ENCODE measurements around the gene FRMD6.

Gene FRMD6

DNA sequence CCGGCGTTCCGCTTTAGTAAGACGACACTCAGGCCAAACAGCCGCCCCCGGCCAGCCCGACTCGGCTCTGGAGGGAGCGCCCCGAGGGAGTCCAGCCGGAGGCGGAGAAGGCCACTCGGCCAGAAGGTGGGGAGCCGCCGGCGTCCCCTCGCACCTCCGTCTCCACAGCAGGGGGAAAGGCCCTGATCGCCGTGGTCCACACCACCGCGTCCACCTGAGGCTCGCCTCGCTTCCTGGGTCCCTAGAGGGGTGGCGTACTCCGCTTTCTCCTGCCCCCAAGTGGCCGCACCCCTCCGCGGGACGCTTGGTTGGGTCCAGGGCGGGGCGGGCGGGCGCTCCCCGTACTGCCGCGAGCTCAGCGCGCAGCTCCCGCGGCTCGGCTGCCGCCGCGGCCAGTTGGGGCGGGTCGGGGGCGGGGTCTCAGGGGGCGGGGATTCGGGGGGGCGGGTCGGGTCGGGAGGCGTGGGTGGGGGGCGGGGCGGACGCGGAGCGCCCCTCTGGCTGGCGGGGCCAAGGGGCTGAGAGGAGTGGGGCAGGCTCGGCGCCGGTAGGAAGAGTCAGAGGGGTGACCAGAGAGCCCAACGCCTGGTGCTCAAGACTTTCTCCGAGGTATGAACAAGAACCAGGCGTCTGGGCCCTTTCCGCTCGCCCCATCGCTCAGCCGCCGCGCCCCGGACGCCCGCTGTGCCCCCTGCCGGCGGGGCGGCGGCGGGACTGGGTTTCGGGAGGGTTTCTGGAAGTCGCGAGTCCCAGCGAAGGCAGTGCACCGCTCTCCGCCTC is at the start of gene FRMD6:
Gene FRMD6, plus strand, starts transcription at position 523 of the 780 bp plus-strand sequence. CDS start 37,927 bp downstream, outside the sequence.
- Histone ChIP-seq H3K4me3 (ENCODE audit: low read length) (peak within 1 kb of the TSS; percentile 79), H3K4me1 (ENCODE audit: insufficient read depth, low read length) (peaks cover 30% of the 10 kb centered on the region), H2AFZ (ENCODE audit: low read depth, low read length) (peak within 1 kb of the TSS; percentile 99), H3K27me3 (ENCODE audit: insufficient read depth, low read length) (no peaks in the 10 kb centered on the region), H3K9me3 (ENCODE audit: low read length) (no peaks in the 10 kb centered on the region), H3K36me3 (ENCODE audit: insufficient read depth, low read length) (no peaks in the 10 kb centered on the region)

DNA sequence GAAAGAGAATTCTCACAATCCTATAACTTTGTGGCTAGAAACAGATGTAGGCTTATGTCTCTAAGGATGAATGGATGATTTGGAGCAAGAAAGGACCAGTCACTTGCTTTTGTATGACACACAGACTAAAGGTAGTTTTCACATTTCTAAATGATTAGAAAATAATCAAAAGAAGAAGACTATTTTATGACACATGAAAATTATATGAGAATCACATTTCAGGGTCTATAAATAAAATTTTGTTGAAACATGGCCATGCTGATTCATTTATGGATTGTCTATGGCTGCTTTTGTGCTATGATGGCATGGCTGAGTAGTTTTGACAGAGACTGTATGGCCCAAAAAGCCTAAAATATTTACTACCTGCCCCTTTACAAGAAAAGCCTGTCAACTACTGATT is 49.4 kb upstream of the FRMD6 start:
- Histone ChIP-seq H2AFZ (ENCODE audit: low read depth, low read length) (no peak overlapping the region), H3K4me1 (ENCODE audit: insufficient read depth, low read length) (no peaks in the 10 kb centered on the region), H3K4me3 (ENCODE audit: low read length) (no peak overlapping the region), H3K36me3 (ENCODE audit: insufficient read depth, low read length) (no peaks in the 10 kb centered on the region), H3K27me3 (ENCODE audit: insufficient read depth, low read length) (no peaks in the 10 kb centered on the region), H3K9me3 (ENCODE audit: low read length) (no peaks in the 10 kb centered on the region)

DNA sequence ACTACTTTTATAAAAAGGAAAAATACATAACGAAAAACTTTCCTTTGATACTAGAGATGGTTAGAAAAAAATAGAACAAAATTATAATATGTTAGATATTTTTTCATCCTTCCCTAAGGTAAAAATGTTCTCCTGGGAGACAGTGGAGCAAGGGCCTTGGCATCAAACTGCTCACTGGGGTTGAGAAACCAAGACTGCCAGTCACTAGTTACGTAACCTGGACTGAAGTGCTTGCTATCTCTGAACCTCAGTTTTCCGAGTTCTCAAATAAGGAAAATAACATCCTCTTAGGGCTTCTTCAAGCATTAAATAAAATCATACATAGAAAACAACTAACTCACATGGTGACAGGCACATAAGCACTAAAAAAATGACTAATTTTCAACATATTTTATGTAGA is 48.2 kb upstream of the FRMD6 start:
- H3K36me3 ChIP-seq (ENCODE audit: insufficient read depth, low read length) = no peaks in the 10 kb centered on the region
- H3K4me3 ChIP-seq (ENCODE audit: low read length) = no peak overlapping the region
- H3K4me1 ChIP-seq (ENCODE audit: insufficient read depth, low read length) = no peaks in the 10 kb centered on the region
- no peaks in the 10 kb centered on the region for H3K9me3 ChIP-seq (ENCODE audit: low read length)
- no peaks in the 10 kb centered on the region for H3K27me3 ChIP-seq (ENCODE audit: insufficient read depth, low read length)
- no peak overlapping the region for H2AFZ ChIP-seq (ENCODE audit: low read depth, low read length)

DNA sequence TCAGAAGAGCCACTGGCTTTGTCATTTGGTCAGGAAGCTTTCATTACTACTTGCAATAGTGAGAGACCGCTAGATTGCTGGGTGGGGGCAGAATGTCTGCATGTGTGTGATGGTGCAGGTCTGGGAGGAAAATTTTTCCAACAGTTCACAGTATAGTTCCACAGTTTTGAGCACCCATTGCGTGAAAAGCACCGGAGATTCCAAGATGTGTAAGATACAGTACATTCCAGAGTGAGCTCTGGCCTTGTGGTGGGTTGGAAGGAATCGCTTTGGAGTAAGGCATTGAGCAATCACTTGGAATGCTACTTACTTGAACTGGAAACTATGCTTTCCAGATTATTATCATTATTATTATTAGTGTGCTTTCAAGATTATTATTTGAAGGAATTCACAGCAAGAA is 47.6 kb upstream of the FRMD6 start:
- no peaks in the 10 kb centered on the region for H3K9me3 ChIP-seq (ENCODE audit: low read length)
- no peak overlapping the region for H2AFZ ChIP-seq (ENCODE audit: low read depth, low read length)
- H3K4me1 ChIP-seq (ENCODE audit: insufficient read depth, low read length) = no peaks in the 10 kb centered on the region
- no peaks in the 10 kb centered on the region for H3K27me3 ChIP-seq (ENCODE audit: insufficient read depth, low read length)
- no peak overlapping the region for H3K4me3 ChIP-seq (ENCODE audit: low read length)
- no peaks in the 10 kb centered on the region for H3K36me3 ChIP-seq (ENCODE audit: insufficient read depth, low read length)

DNA sequence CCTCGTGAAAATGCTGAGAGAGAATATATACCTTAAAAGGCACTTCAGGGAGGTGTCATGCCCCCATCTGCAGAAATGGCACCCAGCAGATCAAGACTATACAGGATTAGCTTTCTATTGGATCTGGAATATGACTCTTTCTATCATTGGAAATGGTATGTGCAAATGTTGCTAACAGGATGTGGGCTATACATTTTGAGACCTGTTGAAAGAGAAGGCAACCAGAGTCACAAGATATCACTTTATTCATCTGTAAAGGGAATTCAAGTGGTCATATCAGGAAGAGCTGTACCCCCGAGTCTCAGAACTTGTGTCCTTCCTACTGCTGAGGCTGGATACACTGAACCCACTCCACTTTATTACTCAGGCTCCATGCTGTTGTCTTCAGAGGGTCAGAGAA is 46.1 kb upstream of the FRMD6 start:
- Histone ChIP-seq H3K4me3 (ENCODE audit: low read length) (no peak overlapping the region), H3K36me3 (ENCODE audit: insufficient read depth, low read length) (no peaks in the 10 kb centered on the region), H3K9me3 (ENCODE audit: low read length) (no peaks in the 10 kb centered on the region), H2AFZ (ENCODE audit: low read depth, low read length) (no peak overlapping the region), H3K27me3 (ENCODE audit: insufficient read depth, low read length) (no peaks in the 10 kb centered on the region), H3K4me1 (ENCODE audit: insufficient read depth, low read length) (no peaks in the 10 kb centered on the region)

DNA sequence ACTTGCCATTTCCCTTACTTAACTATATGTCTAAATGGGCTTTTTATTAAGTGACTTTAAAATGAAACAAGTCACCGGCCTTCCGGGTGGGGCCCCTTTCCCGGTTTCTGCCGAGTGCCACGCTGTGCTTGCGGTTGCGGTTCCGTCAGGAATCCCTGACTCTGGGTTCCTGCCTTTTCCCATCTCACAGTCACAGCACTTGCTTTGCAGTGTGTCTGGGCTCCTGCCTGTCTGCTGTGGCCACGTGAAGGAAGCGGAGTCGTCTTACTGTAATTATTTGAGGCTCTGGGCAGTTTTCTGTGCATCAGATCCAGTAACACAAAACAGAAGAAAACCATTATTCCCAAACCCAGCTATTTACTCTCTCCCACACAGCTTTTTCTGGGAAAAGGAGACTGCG is 44.0 kb upstream of the FRMD6 start:
- no peaks in the 10 kb centered on the region for H3K27me3 ChIP-seq (ENCODE audit: insufficient read depth, low read length)
- H3K9me3 ChIP-seq (ENCODE audit: low read length) = no peaks in the 10 kb centered on the region
- H3K4me1 ChIP-seq (ENCODE audit: insufficient read depth, low read length) = no peaks in the 10 kb centered on the region
- H3K36me3 ChIP-seq (ENCODE audit: insufficient read depth, low read length) = no peaks in the 10 kb centered on the region
- H3K4me3 ChIP-seq (ENCODE audit: low read length) = no peak overlapping the region
- H2AFZ ChIP-seq (ENCODE audit: low read depth, low read length) = no peak overlapping the region

DNA sequence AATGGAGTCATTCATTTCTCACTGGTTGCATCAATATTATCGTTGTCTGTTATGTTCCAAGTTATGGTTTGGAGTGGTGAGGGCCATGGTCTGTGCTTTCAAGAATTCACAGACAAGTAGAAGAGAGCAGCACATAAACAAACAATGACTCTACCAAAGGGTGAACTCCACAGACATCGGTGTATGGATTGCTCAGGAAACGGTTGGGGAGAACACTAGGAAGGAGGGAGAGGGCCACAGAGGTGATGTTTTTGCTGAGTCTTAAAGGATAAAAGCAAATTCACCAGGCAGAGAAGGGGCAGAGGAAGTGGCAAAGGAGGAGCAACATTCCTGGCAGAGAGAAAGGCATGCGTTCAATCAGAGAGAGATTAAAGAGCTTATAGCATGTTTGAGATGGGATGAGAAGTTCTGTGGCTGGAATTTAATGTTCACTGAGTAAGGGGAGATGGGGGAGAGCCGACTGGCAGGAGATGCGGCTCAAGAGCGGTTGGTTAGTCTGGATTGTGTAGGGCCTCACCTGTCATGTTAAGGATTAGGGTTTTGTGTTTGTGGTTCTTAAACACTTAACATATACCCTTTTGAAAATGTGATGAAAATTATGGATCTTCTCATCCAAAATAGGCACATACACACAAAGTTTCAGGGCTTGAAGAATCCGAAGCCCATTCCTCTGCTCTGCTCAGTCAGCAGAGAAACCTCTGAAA is 42.3 kb upstream of the FRMD6 start:
- H3K4me3 ChIP-seq (ENCODE audit: low read length) = no peak overlapping the region
- no peaks in the 10 kb centered on the region for H3K36me3 ChIP-seq (ENCODE audit: insufficient read depth, low read length)
- no peaks in the 10 kb centered on the region for H3K9me3 ChIP-seq (ENCODE audit: low read length)
- H3K4me1 ChIP-seq (ENCODE audit: insufficient read depth, low read length) = no peaks in the 10 kb centered on the region
- no peaks in the 10 kb centered on the region for H3K27me3 ChIP-seq (ENCODE audit: insufficient read depth, low read length)
- no peak overlapping the region for H2AFZ ChIP-seq (ENCODE audit: low read depth, low read length)

DNA sequence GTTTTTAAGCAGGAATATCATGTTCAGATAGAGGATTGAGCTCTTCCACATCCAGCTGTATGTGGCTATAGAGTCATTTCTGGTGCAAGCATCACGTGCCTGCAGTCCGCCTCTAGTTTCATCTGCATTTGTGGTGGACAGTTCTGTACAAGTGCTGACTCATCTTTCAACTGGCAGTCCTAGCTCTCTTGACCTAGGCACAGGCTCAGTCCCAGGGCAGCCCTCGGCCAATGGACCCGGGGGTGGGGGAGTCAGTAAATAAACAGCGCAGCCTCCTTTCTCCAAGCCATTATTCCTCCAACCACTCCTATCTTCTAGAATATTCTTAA is 41.8 kb upstream of the FRMD6 start:
- no peaks in the 10 kb centered on the region for H3K9me3 ChIP-seq (ENCODE audit: low read length)
- H3K27me3 ChIP-seq (ENCODE audit: insufficient read depth, low read length) = no peaks in the 10 kb centered on the region
- H3K4me1 ChIP-seq (ENCODE audit: insufficient read depth, low read length) = no peaks in the 10 kb centered on the region
- H3K4me3 ChIP-seq (ENCODE audit: low read length) = no peak overlapping the region
- no peaks in the 10 kb centered on the region for H3K36me3 ChIP-seq (ENCODE audit: insufficient read depth, low read length)
- no peak overlapping the region for H2AFZ ChIP-seq (ENCODE audit: low read depth, low read length)

DNA sequence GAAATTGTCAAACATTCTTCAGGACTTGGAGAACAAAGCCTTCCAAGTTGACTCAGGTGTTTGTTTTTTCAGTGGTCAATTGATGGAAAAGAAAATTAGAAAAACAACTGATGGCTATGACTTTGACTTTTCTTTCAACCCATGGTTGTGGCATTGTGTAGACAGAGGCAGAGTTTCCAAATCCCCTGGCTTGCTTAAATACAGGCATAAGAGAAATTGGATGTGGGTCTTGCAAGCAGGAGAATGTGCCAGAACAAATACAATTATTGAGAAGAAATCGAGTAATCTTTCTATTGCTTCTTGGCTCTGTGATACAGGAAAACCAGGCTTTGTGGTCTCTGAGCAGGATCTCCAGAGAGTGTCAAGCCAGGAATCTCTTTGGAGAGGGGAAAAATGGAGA is 40.9 kb upstream of the FRMD6 start:
- H3K4me3 ChIP-seq (ENCODE audit: low read length) = no peak overlapping the region
- no peaks in the 10 kb centered on the region for H3K36me3 ChIP-seq (ENCODE audit: insufficient read depth, low read length)
- no peaks in the 10 kb centered on the region for H3K4me1 ChIP-seq (ENCODE audit: insufficient read depth, low read length)
- no peak overlapping the region for H2AFZ ChIP-seq (ENCODE audit: low read depth, low read length)
- no peaks in the 10 kb centered on the region for H3K9me3 ChIP-seq (ENCODE audit: low read length)
- no peaks in the 10 kb centered on the region for H3K27me3 ChIP-seq (ENCODE audit: insufficient read depth, low read length)

DNA sequence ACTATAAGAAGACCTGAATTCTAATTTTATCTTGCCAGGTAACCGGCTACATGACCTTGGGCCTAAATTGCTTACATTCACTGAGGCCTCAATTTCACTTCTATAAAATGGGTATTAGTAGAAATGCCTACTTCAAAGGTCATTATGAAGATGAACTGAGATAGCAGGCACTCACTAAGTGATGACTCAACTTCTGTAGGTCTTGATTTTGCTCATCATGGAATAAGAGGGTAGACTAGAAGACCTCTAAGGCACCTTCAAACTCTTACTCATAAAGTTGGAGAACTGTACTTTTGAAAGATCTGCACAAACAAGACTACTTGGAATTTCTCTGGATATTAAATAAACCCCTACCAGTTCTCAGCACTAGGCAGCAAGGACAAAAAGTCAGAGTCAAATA is 39.3 kb upstream of the FRMD6 start:
- peaks cover 6% of the 10 kb centered on the region for H3K4me1 ChIP-seq (ENCODE audit: insufficient read depth, low read length)
- no peaks in the 10 kb centered on the region for H3K27me3 ChIP-seq (ENCODE audit: insufficient read depth, low read length)
- no peak overlapping the region for H3K4me3 ChIP-seq (ENCODE audit: low read length)
- no peaks in the 10 kb centered on the region for H3K36me3 ChIP-seq (ENCODE audit: insufficient read depth, low read length)
- no peak overlapping the region for H2AFZ ChIP-seq (ENCODE audit: low read depth, low read length)
- H3K9me3 ChIP-seq (ENCODE audit: low read length) = no peaks in the 10 kb centered on the region

DNA sequence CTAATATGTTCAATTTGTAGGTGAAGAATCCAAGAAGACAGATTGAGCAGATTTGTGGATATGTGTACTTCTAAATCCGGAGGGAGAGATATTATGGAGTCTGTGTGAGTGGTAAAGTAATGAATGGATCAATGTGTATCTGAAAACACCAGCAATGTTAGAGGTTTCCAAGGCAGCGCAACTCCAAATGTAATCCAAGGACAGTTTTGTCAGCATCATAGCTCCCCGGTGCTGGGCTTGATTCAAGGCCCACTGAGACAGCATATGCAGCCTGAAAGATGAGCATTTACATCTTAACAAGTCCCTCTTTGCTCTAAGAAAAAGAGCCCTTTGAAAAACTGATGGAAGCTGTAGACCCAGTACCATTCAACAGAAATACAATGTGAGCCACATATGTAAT is 38.3 kb upstream of the FRMD6 start:
- H3K9me3 ChIP-seq (ENCODE audit: low read length) = no peaks in the 10 kb centered on the region
- no peak overlapping the region for H2AFZ ChIP-seq (ENCODE audit: low read depth, low read length)
- no peaks in the 10 kb centered on the region for H3K27me3 ChIP-seq (ENCODE audit: insufficient read depth, low read length)
- no peak overlapping the region for H3K4me3 ChIP-seq (ENCODE audit: low read length)
- H3K36me3 ChIP-seq (ENCODE audit: insufficient read depth, low read length) = no peaks in the 10 kb centered on the region
- peaks cover 6% of the 10 kb centered on the region for H3K4me1 ChIP-seq (ENCODE audit: insufficient read depth, low read length)

DNA sequence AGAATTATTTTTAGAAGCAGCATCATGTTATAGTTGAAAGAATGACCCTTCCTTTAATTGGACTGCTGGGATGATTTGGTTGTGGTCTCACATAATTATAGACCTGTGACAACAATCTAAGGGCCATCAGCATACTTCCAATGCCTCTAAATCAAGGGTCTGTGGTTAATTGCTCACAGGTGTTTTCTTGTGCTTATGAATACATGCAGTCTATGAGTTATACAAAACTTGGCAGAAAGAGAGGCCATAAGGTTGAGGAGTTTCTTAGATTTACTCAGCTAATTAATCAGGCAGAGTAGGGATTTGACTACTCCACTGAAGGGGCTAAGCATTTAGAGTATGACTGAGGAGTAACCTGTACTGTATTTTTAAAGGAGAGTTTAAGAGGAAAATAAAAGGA is 37.0 kb upstream of the FRMD6 start:
- Histone ChIP-seq H3K4me1 (ENCODE audit: insufficient read depth, low read length) (peaks cover 6% of the 10 kb centered on the region), H3K9me3 (ENCODE audit: low read length) (no peaks in the 10 kb centered on the region), H3K36me3 (ENCODE audit: insufficient read depth, low read length) (no peaks in the 10 kb centered on the region), H3K27me3 (ENCODE audit: insufficient read depth, low read length) (no peaks in the 10 kb centered on the region), H2AFZ (ENCODE audit: low read depth, low read length) (no peak overlapping the region), H3K4me3 (ENCODE audit: low read length) (no peak overlapping the region)

DNA sequence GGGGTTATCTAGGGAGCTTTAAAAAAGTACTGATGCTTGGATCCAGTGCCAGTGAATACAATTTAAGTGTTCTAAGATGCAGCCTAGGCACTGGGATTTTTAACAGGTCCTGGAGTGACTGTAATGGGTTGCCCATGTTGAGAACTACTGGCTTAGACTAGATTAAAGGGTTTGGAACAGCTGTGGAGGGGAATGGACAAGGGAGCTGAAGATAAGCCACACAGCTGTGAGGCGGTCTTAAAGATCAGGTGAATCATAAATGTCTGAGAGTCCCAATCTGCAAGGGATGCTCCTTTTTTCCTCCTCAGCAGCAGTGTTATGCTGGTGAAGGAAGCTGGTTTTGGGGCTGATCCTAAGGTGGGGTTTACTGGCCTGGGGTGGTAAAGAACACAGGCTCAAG is 35.5 kb upstream of the FRMD6 start:
- H3K9me3 ChIP-seq (ENCODE audit: low read length) = no peaks in the 10 kb centered on the region
- H3K36me3 ChIP-seq (ENCODE audit: insufficient read depth, low read length) = no peaks in the 10 kb centered on the region
- H2AFZ ChIP-seq (ENCODE audit: low read depth, low read length) = no peak overlapping the region
- H3K27me3 ChIP-seq (ENCODE audit: insufficient read depth, low read length) = no peaks in the 10 kb centered on the region
- no peak overlapping the region for H3K4me3 ChIP-seq (ENCODE audit: low read length)
- peaks cover 6% of the 10 kb centered on the region for H3K4me1 ChIP-seq (ENCODE audit: insufficient read depth, low read length)

Measured in neuron (in vitro differentiated cells).